Stimulated activated CD4-positive, alpha-beta T cell treated with anti-CD3 and anti-CD28 coated beads, TNF-alpha, amount 100 ng/mL, for 4 hours (primary cell): ENCODE data around the gene SEMA4D.

Source experiments
- DNase-seq, 3 experiments: peaks; one replicate each; pipeline ENCODE4 v3.0.0-alpha.2; 2020; ENCODE audit warnings: low read depth in 3 of 3

Gene SEMA4D

DNA sequence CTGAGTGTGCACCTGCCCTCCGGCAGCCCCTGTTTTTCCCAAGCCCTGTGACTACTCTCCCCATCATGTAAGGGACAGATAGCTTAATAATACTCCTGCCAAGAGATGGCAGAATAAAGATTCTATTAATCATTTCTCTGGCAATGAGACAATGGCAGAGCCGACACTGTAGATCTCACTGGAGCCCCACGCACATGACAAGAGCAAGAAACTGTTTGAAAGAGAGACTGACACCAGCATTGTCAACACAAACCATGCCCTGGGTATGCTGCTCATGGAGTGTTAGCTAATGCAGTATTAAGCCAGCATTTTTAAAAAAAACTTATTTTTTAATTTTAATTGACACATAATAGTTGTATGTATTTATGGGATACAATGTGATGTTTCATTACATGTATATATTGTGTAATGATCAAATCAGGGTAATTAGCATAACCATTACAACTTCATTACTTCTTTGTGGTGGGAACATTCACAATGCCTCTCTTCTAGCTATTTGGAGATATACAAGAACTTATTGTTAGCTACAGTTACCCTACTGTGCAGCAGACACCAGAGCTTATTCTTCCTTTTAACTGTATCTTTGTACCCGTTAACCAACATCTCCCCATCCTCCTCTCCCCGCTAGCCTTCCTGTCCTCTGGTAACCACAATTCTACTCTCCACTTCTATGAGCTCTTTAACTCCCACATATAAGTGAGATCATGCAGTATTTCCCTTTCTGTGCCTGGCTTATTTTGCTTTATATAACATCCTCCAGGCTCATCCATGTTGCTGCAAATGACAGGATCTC lies 31.5 kb upstream of the SEMA4D start:
- DNase-seq: no peak

DNA sequence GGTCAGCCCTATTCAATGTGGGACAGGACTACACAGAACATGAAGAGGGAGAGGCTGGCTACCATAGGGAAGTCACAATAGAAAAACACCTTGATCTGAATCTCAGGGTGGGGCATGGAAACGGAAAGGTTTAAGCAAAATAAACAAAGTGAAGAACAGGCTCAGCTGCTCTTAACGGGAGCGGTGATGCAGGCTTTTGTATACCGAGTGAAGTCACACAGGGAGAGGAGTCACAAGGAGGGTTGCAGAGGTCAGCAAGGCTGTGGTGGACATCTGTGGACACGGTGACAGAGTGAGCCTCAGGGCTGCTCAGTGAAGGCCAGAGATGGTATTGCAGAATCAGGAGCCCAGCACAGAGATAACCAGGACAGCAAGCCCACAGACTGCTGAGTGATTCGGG lies 30.6 kb upstream of the SEMA4D start:
- no peak for DNase-seq

GRCh38 chr9:89528131-89528530 lies 30.2 kb upstream of the SEMA4D start:
- DNase-seq: no peak

DNA sequence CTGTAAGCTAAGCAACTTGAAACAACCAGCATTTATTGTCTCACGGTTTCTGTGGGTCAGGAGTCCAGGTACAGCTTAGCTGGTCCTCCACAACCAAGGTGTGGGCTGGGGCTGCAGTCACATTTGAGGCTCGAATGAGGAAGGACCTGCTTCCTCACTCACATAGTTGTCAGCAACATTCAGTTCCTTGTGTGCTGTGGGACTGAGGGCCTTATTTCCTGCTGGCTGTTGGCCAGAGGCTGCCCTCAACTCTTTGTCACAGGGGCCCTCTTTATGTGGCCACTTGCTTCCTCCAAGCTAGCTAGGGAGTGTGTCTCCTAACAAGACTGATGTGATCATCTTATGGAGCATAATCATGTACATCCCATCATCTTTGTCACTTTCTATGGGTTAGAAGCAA lies 29.2 kb upstream of the SEMA4D start:
- DNase-seq: no peak

DNA sequence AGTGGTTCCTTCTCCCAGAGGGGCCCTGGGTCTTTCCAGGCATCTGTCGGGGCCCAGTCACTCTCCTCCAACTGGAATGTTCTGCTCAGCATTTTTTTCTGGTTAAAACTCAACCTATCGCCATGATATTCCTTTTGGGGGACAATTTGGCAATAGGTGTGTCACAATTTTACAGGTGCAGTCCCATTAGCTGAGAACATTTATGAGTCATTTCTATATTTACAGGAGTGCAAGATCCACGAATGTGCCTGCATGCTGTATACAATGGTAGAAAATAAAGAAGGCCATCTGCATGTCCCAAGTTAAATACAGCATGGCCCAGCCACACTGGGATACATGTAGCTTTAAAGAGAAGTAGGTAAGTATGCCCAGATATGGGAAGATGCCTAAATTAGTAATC lies 28.8 kb upstream of the SEMA4D start:
- no peak for DNase-seq

DNA sequence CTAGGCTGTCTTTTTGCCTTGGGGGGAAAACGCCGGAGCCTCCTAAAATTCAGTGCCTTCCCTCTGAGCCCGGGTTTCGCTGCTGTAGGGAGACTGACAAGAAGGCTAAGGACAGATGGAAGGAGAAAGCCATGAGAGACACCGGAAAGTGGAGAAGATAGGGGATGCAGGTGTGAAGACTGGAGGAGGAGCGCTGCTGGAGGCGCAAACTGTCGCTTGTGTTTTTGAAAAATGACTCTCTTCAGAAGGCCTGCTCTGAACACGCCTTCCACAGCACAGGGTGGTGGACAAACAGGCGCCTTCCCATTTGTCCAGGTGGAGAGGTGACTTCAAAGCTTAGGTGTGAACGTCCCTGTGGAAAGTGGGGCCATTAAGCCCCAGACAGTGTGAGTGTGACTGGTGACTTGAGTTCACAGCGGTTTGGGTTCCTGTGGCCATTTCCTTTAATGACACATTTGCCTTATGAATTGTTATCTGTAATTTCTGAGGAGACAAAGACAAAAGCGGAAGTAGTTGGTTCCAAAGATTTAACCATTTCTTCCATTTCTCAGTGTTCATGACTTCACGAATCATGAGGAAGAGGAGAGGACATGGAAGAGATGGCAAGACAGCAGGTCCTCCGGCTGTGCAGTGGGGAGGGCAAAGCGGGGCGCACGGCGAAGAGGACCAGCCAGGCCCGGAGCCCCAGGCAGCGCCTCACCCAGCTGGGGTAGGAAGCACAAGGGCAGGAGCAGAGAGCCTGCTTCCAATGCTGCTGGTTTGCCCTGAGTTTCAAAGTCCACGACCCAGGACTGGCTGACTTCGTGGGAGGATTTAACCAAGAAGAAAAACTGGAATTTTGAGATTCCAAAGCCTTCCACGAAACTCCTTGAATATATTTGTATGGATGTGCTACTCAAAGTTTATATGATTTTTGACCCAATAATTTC lies 27.8 kb upstream of the SEMA4D start:
- no peak for DNase-seq

- no peak for DNase-seq
These were observed 27.1 kb upstream of the SEMA4D start for GRCh38 chr9:89524963-89525362.

- DNase-seq: peak in 1 of 3 experiments; percentile 42
These were observed 26.0 kb upstream of the SEMA4D start for GRCh38 chr9:89523948-89524347.

DNA sequence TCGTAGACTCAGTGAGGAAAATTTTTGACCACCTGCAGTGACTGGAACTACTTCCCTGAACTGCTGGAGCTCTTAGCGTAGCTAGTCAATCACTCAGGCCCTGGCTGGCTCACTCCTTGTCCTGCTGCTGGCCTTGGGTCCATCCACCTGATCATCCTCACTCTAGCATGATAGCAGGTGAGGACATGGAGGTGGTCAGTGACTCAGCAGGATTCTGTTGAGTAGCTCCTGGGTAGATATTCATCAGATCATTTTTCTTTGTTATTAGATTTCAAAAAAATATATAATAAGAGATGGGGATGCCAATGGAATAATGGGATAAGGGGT lies 25.0 kb upstream of the SEMA4D start:
- no peak for DNase-seq

DNA sequence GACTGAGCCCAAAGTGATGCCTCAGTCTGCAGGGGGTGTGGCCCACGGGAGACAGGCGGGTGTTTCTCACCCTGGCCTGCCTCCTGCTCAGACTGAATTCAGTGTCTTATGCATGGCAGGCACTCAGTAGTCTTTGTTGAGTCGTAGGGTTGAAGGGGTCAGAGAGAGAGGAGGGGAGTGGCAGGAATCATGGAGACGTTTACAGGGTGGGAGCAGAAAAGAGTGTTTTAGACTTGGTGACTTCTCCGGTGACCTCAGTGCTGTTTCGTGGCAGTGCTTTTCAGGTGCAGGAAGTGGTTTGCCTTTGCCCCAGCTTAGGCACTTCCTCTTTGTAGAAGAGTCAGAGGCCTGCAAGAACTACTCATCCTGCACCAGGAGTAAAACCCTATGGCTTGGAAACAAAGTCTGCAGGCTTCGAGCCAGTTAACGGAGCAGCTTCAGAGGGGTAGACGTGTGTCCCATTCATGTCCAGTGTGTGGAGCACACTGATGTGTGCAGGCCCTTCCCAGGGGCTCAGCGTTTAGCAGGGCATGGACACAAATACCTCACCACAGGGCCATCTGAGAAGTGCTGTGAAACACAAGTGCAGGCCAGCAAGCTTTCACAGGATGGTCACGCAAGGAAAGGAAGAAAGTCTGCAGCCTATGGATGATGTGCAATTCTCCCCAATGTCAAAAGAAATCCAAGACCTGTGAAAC lies 24.5 kb upstream of the SEMA4D start:
- peak; percentile 28 to 56 (median 50) for DNase-seq

GRCh38 chr9:89519366-89519805 lies 21.5 kb upstream of the SEMA4D start:
- no peak for DNase-seq

GRCh38 chr9:89518466-89519365 lies 20.8 kb upstream of the SEMA4D start:
- DNase-seq: no peak

DNA sequence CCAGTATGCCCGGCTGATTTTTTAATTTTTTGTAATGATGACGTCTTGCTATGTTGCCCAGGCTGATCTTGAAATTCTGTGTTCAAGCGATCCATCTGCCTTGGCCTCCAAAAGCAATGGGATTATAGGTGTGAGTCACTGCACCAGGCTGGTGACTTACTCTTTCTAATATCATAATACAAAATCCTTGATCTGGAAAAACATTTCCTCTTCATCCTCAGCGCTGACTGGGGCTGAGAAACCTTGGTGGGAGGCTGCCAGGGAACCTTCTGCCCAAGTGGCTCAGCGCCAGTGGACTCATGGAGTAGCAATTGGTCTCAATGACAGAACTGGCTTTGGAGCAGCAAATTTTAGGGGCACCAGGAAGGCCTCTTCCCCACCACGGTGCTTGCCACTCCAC lies 17.5 kb upstream of the SEMA4D start:
- no peak for DNase-seq

DNA sequence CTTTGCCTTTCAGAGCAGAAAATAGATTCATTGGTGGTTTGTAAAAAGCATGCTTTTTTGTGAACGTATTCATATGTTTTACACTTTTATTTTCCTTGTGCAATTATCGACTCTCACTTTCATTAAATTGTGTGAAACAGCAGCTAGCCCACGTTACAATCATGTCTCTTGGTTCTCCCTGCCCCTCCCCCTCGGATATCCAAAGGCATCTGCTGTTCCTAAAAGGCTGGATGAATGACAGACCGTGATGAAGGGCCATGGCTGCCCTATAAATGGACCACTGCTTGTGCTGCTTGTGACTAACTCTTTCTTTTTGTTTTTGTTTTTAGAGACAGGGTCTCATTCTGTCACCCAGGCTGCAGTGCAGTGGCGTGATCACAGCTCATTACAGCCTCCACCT lies 17.0 kb upstream of the SEMA4D start:
- DNase-seq: no peak

DNA sequence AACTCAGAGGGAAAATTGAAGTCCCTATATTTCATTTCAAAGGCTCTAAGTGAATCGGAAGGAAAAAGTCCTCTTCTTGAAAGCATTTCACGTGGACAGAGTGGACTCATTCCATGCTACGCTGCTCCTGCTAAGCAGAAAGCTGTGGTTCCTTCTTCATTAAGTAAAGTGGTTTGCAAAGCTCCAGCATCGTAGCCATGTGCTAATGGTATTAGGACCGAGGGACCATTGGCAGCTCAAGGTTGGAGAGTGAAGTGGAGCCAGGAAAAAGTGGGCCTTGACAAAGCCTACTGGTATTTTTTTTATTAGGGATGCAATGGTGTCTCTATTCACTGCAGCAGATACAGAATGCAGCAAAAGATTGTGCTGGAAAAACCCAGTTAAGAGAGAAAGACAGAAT lies 16.4 kb upstream of the SEMA4D start:
- no peak for DNase-seq

- DNase-seq: no peak
These were observed 15.9 kb upstream of the SEMA4D start for GRCh38 chr9:89513837-89514236.

GRCh38 chr9:89512382-89512781 lies 14.5 kb upstream of the SEMA4D start:
- DNase-seq: no peak

GRCh38 chr9:89508951-89509615 lies 11.2 kb upstream of the SEMA4D start:
- no peak for DNase-seq

DNA sequence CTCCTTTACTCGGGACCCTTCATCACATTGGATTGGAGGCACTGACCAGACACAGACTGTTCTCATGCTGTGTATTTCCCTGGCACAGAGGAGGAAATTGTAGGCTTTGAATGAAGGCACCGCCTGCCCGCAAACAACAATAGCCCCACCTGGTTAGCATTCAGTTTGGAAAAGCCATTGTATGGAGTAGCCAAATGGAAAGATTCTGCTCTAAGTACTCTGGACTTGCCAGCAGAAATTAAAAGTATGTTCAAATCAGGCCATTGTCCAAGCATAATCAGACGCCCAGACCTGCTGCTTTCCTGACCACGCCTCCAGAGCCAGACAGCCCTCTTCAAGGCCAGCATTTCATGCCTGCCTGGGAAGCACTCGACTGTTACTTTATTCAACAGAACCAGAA lies 8.0 kb upstream of the SEMA4D start:
- no peak for DNase-seq

- DNase-seq: no peak
These were observed 7.1 kb upstream of the SEMA4D start for GRCh38 chr9:89505048-89505447.

GRCh38 chr9:89502671-89503070 lies 4.8 kb upstream of the SEMA4D start:
- no peak for DNase-seq
